Endothelial cell of umbilical vein (primary cell): ENCODE data around the gene UHRF1.

Experiments
- EZH2 ChIP-seq: IDR thresholded peaks from 2 replicates; pipeline ENCODE4 v1.6.1; 2012; ENCODE audit warnings: borderline replicate concordance, low read depth, mild to moderate bottlenecking, moderate library complexity, low read length, inconsistent platforms; ENCODE audit not compliant: severe bottlenecking
- JUN ChIP-seq: IDR thresholded peaks from 2 replicates; pipeline ENCODE4 v1.6.1; 2011; ENCODE audit warnings: borderline replicate concordance, low read depth; ENCODE audit not compliant: insufficient read length, insufficient read depth
- MYC ChIP-seq: IDR thresholded peaks from one replicate; pipeline ENCODE4 v1.6.1; 2011; ENCODE audit warnings: mild to moderate bottlenecking, low read depth, low read length
- POLR2A ChIP-seq: IDR thresholded peaks from 2 replicates; pipeline ENCODE4 v1.6.1; 2012; ENCODE audit warnings: low read depth, mild to moderate bottlenecking, control low read depth, low read length
- POLR2AphosphoS5 ChIP-seq: IDR thresholded peaks from 2 replicates; pipeline ENCODE4 v1.6.1; 2012; ENCODE audit warnings: low read depth, mild to moderate bottlenecking, control low read depth, low read length, moderate library complexity; ENCODE audit not compliant: insufficient read depth
- TF ChIP-seq, protein P1 (sequence below), 2 donors: IDR thresholded peaks; 1 replicate in 1 of 2; 2 replicates in 1 of 2; pipeline ENCODE4 v1.5.1; 2011; ENCODE audit warnings: low read length in 2 of 2, mild to moderate bottlenecking in 2 of 2, moderate library complexity in 2 of 2, control low read depth in 1 of 2, inconsistent platforms in 1 of 2, low read depth in 1 of 2; ENCODE audit not compliant: insufficient read depth in 1 of 2; ENCODE audit errors: extremely low read depth in 1 of 2
- TF ChIP-seq, protein P2 (sequence below): IDR thresholded peaks from 2 replicates; pipeline ENCODE4 v1.6.1; 2011; ENCODE audit not compliant: insufficient read depth, insufficient read length

DNA sequence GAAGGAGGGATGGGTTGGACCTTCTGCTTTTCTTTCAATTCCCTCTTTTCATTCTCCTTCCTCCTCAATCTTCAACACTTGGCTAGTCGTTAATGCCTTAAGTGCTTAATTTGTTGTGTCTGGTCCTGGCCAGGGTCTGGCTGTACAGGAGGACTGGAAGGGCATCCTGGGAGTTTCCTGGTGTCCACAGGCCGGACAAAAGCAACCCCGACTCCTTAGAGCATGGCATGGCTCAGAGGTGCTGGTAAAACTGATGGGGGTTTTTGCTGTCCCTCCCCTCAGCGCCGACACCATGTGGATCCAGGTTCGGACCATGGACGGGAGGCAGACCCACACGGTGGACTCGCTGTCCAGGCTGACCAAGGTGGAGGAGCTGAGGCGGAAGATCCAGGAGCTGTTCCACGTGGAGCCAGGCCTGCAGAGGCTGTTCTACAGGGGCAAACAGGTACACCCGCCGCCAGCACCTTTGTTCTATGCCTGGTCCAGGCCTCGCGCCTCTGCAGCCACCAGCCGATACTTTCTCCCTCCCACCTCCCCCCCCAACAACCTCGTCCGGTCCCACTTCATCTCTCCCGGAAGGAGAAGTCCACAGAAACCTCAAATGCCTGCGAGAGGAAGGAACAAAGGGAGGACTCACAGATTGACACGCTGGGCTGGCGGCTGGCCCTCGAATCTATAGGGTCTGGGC is 1.4 kb downstream of the UHRF1 start:
- TF ChIP-seq, protein P1, sequence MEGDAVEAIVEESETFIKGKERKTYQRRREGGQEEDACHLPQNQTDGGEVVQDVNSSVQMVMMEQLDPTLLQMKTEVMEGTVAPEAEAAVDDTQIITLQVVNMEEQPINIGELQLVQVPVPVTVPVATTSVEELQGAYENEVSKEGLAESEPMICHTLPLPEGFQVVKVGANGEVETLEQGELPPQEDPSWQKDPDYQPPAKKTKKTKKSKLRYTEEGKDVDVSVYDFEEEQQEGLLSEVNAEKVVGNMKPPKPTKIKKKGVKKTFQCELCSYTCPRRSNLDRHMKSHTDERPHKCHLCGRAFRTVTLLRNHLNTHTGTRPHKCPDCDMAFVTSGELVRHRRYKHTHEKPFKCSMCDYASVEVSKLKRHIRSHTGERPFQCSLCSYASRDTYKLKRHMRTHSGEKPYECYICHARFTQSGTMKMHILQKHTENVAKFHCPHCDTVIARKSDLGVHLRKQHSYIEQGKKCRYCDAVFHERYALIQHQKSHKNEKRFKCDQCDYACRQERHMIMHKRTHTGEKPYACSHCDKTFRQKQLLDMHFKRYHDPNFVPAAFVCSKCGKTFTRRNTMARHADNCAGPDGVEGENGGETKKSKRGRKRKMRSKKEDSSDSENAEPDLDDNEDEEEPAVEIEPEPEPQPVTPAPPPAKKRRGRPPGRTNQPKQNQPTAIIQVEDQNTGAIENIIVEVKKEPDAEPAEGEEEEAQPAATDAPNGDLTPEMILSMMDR (IDR thresholded peaks at IDR 0.05; ENCODE audit: extremely low read depth in 1 of 2, insufficient read depth in 1 of 2, low read depth in 1 of 2, low read length in 2 of 2) = no peak
- TF ChIP-seq POLR2AphosphoS5 (peak; percentile 58), JUN (no peak), POLR2A (no peak), EZH2 (no peak), MYC (no peak)
- TF ChIP-seq, protein P2, sequence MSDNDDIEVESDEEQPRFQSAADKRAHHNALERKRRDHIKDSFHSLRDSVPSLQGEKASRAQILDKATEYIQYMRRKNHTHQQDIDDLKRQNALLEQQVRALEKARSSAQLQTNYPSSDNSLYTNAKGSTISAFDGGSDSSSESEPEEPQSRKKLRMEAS = no peak
